ENCODE results near the gene MEF2A.

DNA sequence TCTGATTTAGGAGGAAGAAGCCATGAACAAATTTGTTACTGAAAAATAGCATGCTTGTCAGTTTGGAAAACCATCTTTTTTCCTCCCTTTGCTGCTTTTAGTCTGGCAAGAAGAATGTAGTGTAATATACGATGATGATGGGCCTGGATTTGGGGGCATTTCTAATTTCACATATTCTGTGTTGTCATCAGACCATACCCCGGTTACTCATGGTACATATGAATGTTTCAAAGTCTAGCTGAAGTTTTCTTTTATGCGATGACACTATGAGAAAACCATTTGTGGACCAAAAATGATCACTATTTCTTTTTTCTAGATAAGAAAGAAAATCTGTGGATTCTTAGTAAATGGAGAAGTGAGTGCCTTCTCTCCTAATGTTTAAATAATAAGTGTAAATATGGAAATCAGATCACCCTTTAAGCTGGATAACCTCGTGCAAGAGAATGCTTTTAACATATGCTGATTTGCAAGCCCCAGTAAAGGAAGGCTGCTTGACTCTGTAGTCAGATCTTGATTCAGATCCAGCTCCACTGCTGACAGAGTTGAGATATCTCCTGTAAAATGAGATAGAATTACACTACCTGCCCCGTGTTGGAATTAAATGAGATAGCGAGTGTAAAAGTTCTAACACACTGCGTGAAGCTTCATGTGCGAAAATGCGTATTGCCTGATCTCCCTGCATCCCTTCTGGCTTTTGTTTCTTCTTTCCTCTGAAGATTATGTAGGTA lies 3.0 kb downstream of the MEF2A start:
- TF ChIP-seq POLR2A (IDR thresholded peaks at IDR 0.05), result no peak
- TF ChIP-seq, protein P1, sequence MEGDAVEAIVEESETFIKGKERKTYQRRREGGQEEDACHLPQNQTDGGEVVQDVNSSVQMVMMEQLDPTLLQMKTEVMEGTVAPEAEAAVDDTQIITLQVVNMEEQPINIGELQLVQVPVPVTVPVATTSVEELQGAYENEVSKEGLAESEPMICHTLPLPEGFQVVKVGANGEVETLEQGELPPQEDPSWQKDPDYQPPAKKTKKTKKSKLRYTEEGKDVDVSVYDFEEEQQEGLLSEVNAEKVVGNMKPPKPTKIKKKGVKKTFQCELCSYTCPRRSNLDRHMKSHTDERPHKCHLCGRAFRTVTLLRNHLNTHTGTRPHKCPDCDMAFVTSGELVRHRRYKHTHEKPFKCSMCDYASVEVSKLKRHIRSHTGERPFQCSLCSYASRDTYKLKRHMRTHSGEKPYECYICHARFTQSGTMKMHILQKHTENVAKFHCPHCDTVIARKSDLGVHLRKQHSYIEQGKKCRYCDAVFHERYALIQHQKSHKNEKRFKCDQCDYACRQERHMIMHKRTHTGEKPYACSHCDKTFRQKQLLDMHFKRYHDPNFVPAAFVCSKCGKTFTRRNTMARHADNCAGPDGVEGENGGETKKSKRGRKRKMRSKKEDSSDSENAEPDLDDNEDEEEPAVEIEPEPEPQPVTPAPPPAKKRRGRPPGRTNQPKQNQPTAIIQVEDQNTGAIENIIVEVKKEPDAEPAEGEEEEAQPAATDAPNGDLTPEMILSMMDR (IDR thresholded peaks at IDR 0.05), result no peak
- TF ChIP-seq EP300 (IDR thresholded peaks at IDR 0.05), result no peak
